Cardiac septum (tissue), 1 donor: ENCODE measurements around the gene CACNB2. TPM values are rescaled to one million over a fixed set of nuclear protein-coding genes. Genes with fewer than 3 reads are reported as not detected.

Experiments used
- DNase-seq: peaks from one replicate; pipeline ENCODE4 v3.0.0-alpha.2; 2020; ENCODE audit warnings: low spot score
- intact Hi-C: fragments of 100-400 bp; cut with DNase I; formaldehyde crosslinking; loops from one replicate; pipeline ENCODE4 v1.14.0; 2022
- total RNA-seq: library from RNA; stranded (reverse); fragmentation: NEBNext Ultra II Directional; extraction: Animal tissue kit (Norgen Biotek cat#: 25700); gene quantifications from one replicate; pipeline ENCODE4 v1.2.1, GENCODE V29; 2021
- donor health status: DM: no; HTN: no; CAD: no.

CACNB2 gene
- total RNA-seq, 1 donor from 2014 or later: 20.6 TPM

- no peak for DNase-seq
- intact Hi-C loops: loop anchor here (10.0 kb wide), 1 partner anchor 115 kb away; no protein-coding TSS in a partner anchor
Observed at GRCh38 chr10:18460032-18460431, 319.8 kb downstream of the CACNB2 start.

DNA sequence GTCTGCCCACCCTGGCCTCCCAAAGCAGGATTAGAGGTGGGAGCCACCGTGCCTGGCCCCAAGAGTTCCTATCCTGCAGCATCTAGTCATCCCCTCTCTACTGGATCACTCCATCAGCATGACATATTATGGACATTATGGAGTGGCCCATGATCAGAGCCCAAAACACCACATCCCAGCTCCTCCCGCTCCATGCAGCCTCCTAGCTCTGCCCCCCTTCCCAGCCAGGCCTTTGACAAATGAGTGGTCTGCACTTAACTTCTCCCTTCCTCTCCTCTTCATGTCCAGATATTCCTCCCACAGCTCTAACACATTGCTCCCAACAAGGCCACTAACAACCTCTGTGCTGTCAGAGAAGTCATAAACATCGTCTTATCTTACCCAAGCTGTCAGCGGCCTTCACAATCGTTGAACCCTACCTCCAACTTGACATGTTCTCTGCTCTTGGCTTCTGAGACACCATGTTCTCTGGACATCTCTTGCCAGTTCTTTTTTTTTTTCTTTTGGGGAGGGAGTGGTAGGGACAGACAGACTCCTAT lies 323.5 kb downstream of the CACNB2 start:
- intact Hi-C loops: loop anchor here (10.0 kb wide), 1 partner anchor 119 kb away; no protein-coding TSS in a partner anchor
- DNase-seq: no peak

- DNase-seq: no peak
- intact Hi-C loops: loop anchor here (10.0 kb wide), 1 partner anchor 124 kb away; no protein-coding TSS in a partner anchor
Observed at GRCh38 chr10:18469125-18469524, 328.9 kb downstream of the CACNB2 start.

DNA sequence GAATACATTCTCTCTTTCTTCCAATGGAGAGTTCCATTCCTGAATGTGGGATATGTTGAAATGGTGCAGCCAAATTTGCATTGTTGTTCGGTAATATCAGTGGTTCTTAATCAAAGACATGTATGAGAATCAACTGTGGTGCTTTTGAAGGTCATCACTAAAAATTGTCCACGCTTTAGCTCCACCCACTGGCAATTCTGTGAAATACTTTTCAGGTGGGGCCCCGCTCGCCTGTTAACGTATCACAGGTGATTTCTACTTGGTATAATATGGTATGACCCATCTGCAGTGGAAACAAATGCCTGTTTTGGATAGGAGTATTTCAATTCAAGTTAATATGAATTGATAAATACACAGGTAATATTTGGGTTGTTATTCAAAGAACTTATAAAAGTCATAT lies 332.8 kb downstream of the CACNB2 start:
- no peak for DNase-seq
- intact Hi-C loops: loop anchor here (5.0 to 10.0 kb wide), 2 partner anchors 161 to 238 kb away; no protein-coding TSS in a partner anchor

- intact Hi-C loops: loop anchor here (5.0 to 10.0 kb wide), 2 partner anchors 161 to 239 kb away; no protein-coding TSS in a partner anchor
- no peak for DNase-seq
Observed at GRCh38 chr10:18473424-18474117, 333.3 kb downstream of the CACNB2 start.

GRCh38 chr10:18474118-18474455 lies 333.9 kb downstream of the CACNB2 start:
- no peak for DNase-seq
- intact Hi-C loops: loop anchor here (5.0 to 10.0 kb wide), 2 partner anchors 162 to 239 kb away; no protein-coding TSS in a partner anchor

- intact Hi-C loops: loop anchor here (10.0 kb wide), 1 partner anchor 241 kb away; no protein-coding TSS in a partner anchor
- DNase-seq: no peak
Observed at GRCh38 chr10:18476076-18476647, 335.9 kb downstream of the CACNB2 start.

- DNase-seq: no peak
- intact Hi-C loops: loop anchor here (10.0 kb wide), 1 partner anchor 244 kb away; no protein-coding TSS in a partner anchor
Observed at GRCh38 chr10:18478354-18478753, 338.1 kb downstream of the CACNB2 start.

GRCh38 chr10:18479502-18479901 lies 339.3 kb downstream of the CACNB2 start:
- intact Hi-C loops: loop anchor here (10.0 kb wide), 1 partner anchor 245 kb away; no protein-coding TSS in a partner anchor
- no peak for DNase-seq

GRCh38 chr10:18483516-18484186 lies 343.4 kb downstream of the CACNB2 start:
- intact Hi-C loops: no loop called here
- no peak for DNase-seq

GRCh38 chr10:18486438-18486837 lies 346.2 kb downstream of the CACNB2 start:
- intact Hi-C loops: no loop called here

GRCh38 chr10:18490755-18491154 lies 350.5 kb downstream of the CACNB2 start:
- DNase-seq: no peak
- intact Hi-C loops: no loop called here

More at GRCh38 chr10:18486438-18486837, 346.2 kb downstream of the CACNB2 start:
- DNase-seq: no peak

GRCh38 chr10:18497806-18498369 lies 357.7 kb downstream of the CACNB2 start:
- no peak for DNase-seq
- intact Hi-C loops: no loop called here

GRCh38 chr10:18498998-18499397 lies 358.8 kb downstream of the CACNB2 start:
- DNase-seq: no peak
- intact Hi-C loops: no loop called here

GRCh38 chr10:18500576-18500975 lies 360.4 kb downstream of the CACNB2 start:
- intact Hi-C loops: no loop called here
- no peak for DNase-seq

GRCh38 chr10:18501198-18501597 lies 361.0 kb downstream of the CACNB2 start:
- intact Hi-C loops: no loop called here
- no peak for DNase-seq

- intact Hi-C loops: no loop called here
- no peak for DNase-seq
Observed at GRCh38 chr10:18501629-18502028, 361.4 kb downstream of the CACNB2 start.

DNA sequence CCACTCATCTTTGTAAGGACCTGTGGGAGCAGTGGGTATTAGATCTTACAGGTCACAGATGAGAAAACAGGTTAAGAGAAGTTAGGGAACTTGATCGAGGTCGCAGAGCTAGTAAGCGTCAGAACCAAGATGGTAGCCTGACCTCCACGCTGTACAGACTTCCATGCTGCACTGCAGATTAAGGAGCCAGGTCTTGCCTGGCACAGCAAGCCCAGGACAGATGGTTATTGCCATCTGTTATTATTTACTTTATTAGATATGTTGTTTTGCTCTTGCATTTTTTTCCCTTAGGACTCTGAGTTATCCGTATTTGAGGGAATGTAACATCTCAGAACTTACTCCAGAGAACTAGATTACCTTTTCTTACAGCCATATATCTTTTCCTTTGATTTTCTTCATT lies 363.9 kb downstream of the CACNB2 start:
- intact Hi-C loops: no loop called here
- no peak for DNase-seq

GRCh38 chr10:18505456-18506118 lies 365.4 kb downstream of the CACNB2 start:
- intact Hi-C loops: no loop called here
- DNase-seq: no peak
